PC-3 (cell line): ENCODE data around the gene NOM1. TPM values are rescaled to one million over a fixed set of nuclear protein-coding genes. Genes with fewer than 3 reads are reported as not detected.

Experiments used
- ATAC-seq: fragments of 200-7000 bp; cut with Tn5 transposase; 2 replicates; pipeline ENCODE4 v1.9.1; 2020; ENCODE audit warnings: mild to moderate bottlenecking, moderate library complexity
- BruUV-seq: library from RNA; stranded (reverse); fragments of 400-500 nt; replicated peaks from 2 replicates; lab custom pipeline; 2021; lab: Mats Ljungman, UMichigan
- CTCF ChIA-PET: fragments of 300-600 bp; sonication (Branson Sonifier 250); formaldehyde crosslinking; loops from one replicate; lab custom pipeline; 2022; ENCODE audit warnings: antibody characterized with exemption; lab: Charles Lee
- POLR2A ChIA-PET: fragments of 300-600 bp; sonication (Branson Sonifier 250); formaldehyde crosslinking; loops from one replicate; lab custom pipeline; 2022; ENCODE audit warnings: antibody characterized with exemption; ENCODE audit not compliant: unreplicated experiment; lab: Charles Lee
- DNase-seq: peaks from one replicate; pipeline ENCODE4 v3.0.0-alpha.2; 2015
- H2AFZ ChIP-seq: fragments of 300-600 bp; sonication (generic); 2 replicates; pipeline ENCODE4 v1.6.0; 2016; ENCODE audit warnings: antibody characterized with exemption, low read length
- H3F3A ChIP-seq: fragments of 300-600 bp; sonication (generic); one replicate; pipeline ENCODE4 v1.6.0; 2017; ENCODE audit warnings: antibody characterized with exemption, low read length, control low read depth, mild to moderate bottlenecking; ENCODE audit not compliant: unreplicated experiment
- H3K27ac ChIP-seq: fragments of 300-600 bp; sonication (generic); 2 replicates; pipeline ENCODE4 v1.5.1; 2016; ENCODE audit warnings: mild to moderate bottlenecking, low read length
- H3K27me3 ChIP-seq: fragments of 300-600 bp; sonication (generic); 2 replicates; pipeline ENCODE4 v1.6.1; 2016; ENCODE audit warnings: low read length, mixed read lengths
- H3K36me3 ChIP-seq: fragments of 300-600 bp; sonication (generic); 2 replicates; pipeline ENCODE4 v1.6.1; 2016; ENCODE audit warnings: low read depth, mixed run types, low read length, mixed read lengths
- H3K4me1 ChIP-seq: fragments of 300-600 bp; sonication (generic); 2 replicates; pipeline ENCODE4 v1.5.1; 2016; ENCODE audit warnings: low read length; ENCODE audit not compliant: insufficient read depth
- H3K4me2 ChIP-seq: fragments of 300-600 bp; sonication (generic); 2 replicates; pipeline ENCODE4 v1.6.0; 2016; ENCODE audit warnings: low read length
- H3K4me3 ChIP-seq: fragments of 300-600 bp; sonication (generic); 2 replicates; pipeline ENCODE4 v1.5.1; 2016; ENCODE audit warnings: mild to moderate bottlenecking, low read length, mixed read lengths
- H3K79me2 ChIP-seq: fragments of 300-600 bp; sonication (generic); 2 replicates; pipeline ENCODE4 v1.6.1; 2017; ENCODE audit warnings: low read length, mixed read lengths
- H3K9ac ChIP-seq: fragments of 300-600 bp; sonication (generic); 2 replicates; pipeline ENCODE4 v1.6.0; 2016; ENCODE audit warnings: mild to moderate bottlenecking, low read length
- H3K9me2 ChIP-seq: fragments of 300-600 bp; sonication (generic); replicated peaks from 2 replicates; pipeline ENCODE4 v1.6.1; 2016; ENCODE audit warnings: mixed run types, low read length, mixed read lengths
- H3K9me3 ChIP-seq: fragments of 300-600 bp; sonication (generic); 2 replicates; pipeline ENCODE4 v1.6.1; 2016; ENCODE audit warnings: low read length, mixed read lengths
- H4K20me1 ChIP-seq: fragments of 300-600 bp; sonication (generic); 2 replicates; pipeline ENCODE4 v1.6.1; 2016; ENCODE audit warnings: low read length, mixed read lengths
- EZH2 ChIP-seq: fragments of 300-600 bp; sonication (generic); IDR thresholded peaks from one replicate; pipeline ENCODE4 v1.6.1; 2017; ENCODE audit warnings: antibody characterized with exemption, mild to moderate bottlenecking, low read length; ENCODE audit not compliant: unreplicated experiment
- EZH2phosphoT487 ChIP-seq: fragments of 300-600 bp; sonication (generic); IDR thresholded peaks from 2 replicates; pipeline ENCODE4 v1.6.1; 2018; ENCODE audit warnings: mild to moderate bottlenecking, antibody characterized with exemption, low read length, borderline replicate concordance
- intact Hi-C: fragments of 100-400 bp; cut with micrococcal nuclease; formaldehyde crosslinking; loops from 2 replicates; pipeline ENCODE4 v1.9.0; 2023
- total RNA-seq: library from RNA; depleted of rRNA; stranded (reverse); fragments of >200 nt; gene quantifications from 2 replicates; pipeline ENCODE4 v1.2.3, GENCODE V29; 2014
- TF ChIP-seq, protein P1 (sequence below): fragments of 300-600 bp; sonication (generic); conservative IDR thresholded peaks from 2 replicates; pipeline ENCODE4 v1.5.1; 2017; ENCODE audit warnings: antibody characterized with exemption, low read depth, mild to moderate bottlenecking, low read length

Gene NOM1
- total RNA-seq, 1 experiment from 2014 or later = 17.7 TPM

DNA sequence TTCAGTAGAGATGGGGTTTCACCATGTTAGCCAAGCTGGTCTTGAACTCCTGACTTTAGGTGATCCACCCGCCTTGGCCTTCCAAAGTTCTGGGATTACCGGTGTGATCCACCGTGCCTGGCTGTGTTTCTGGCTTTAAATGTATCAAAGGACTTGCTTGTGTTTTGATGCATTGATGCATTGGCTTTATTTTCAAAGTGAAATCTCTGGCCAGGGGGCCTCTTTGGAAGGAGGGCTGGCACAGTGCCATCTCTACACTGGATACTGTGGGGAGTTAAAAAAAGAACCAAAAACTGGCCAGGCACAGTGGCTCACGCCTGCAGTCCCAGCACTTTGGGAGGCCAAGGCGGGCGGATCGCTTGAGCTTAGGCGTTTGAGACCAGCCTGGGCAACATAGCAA lies 44.9 kb downstream of the NOM1 start:
- intact Hi-C loops = no loop called here
- Histone ChIP-seq H3K27ac (no peak overlapping the region), H3K79me2 (no peaks in the 10 kb centered on the region), H3K9ac (no peak overlapping the region), H3F3A (no peaks in the 10 kb centered on the region), H3K4me3 (no peak overlapping the region), H4K20me1 (no peaks in the 10 kb centered on the region), H3K36me3 (no peaks in the 10 kb centered on the region), H3K9me3 (no peaks in the 10 kb centered on the region), H3K27me3 (no peaks in the 10 kb centered on the region; the same call in 1 of the 2 replicates), H3K9me2 (no peaks in the 10 kb centered on the region), H3K4me2 (no peak overlapping the region), H3K4me1 (no peaks in the 10 kb centered on the region), H2AFZ (no peak overlapping the region)
- TF ChIP-seq, protein P1, sequence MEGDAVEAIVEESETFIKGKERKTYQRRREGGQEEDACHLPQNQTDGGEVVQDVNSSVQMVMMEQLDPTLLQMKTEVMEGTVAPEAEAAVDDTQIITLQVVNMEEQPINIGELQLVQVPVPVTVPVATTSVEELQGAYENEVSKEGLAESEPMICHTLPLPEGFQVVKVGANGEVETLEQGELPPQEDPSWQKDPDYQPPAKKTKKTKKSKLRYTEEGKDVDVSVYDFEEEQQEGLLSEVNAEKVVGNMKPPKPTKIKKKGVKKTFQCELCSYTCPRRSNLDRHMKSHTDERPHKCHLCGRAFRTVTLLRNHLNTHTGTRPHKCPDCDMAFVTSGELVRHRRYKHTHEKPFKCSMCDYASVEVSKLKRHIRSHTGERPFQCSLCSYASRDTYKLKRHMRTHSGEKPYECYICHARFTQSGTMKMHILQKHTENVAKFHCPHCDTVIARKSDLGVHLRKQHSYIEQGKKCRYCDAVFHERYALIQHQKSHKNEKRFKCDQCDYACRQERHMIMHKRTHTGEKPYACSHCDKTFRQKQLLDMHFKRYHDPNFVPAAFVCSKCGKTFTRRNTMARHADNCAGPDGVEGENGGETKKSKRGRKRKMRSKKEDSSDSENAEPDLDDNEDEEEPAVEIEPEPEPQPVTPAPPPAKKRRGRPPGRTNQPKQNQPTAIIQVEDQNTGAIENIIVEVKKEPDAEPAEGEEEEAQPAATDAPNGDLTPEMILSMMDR = no peak
- TF ChIP-seq EZH2phosphoT487 = no peak
- no peak for TF ChIP-seq EZH2
- BruUV-seq = no TSS peak
- DNase-seq = no peak
- no peak for ATAC-seq
- POLR2A ChIA-PET = no interaction called here
- CTCF ChIA-PET = no interaction called here

DNA sequence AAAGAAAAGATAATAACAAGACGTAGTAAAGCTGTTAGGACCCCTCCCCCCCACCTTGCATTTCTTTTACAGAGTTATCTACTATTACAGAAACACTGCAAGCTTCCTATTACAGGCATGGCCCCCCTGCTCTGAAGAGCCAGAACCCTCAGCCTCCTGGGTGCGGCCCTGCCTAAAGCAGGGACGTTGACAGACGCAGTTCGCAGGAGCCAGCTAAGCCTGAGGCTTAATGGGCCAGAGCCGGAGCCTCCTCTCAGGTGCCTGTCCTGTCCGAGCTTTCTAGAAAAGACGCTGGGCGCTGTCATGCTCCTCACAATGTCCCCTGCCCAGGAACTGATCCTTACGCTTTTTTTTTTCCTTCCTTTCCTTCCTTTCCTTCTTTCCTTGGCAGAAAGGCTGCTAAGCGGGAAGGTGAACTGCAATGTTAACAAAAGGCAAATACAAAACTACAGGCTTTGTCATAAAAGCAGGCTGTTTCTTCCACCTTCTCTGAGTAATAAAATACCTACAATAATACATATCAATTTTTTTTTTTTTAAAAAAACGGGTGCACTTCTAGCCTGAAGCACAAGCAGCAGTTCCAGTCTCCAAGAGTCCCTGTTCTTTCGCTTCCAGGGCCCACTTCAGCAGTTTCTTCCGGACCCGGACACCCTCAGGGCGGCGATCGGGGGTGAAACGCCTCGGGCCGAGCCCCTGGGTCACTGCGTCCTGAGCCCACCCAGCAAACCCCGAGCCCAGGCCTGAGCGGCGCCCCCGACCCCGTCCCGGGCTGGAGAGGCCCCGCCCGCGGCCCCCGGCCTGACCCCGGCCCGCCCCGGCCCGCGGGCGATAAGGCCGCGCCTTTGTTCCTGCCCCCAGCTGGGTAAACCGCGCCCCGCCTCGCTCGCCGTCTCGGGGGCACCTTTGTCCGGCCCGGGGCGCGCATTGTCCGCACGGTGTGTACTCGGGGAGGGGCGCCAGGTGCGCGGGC lies 49.8 kb downstream of the NOM1 start:
- Histone ChIP-seq H4K20me1 (no peaks in the 10 kb centered on the region), H3K4me3 (peak overlapping the region; percentile 67; the same call in 1 of the 2 replicates), H3F3A (no peaks in the 10 kb centered on the region), H2AFZ (peak overlapping the region; percentile 38; the same call in 1 of the 2 replicates), H3K9ac (no peak overlapping the region), H3K4me1 (no peaks in the 10 kb centered on the region), H3K27me3 (peaks cover 27% of the 10 kb centered on the region), H3K36me3 (no peaks in the 10 kb centered on the region), H3K4me2 (peak overlapping the region; percentile 88), H3K9me2 (no peaks in the 10 kb centered on the region), H3K27ac (no peak overlapping the region), H3K9me3 (no peaks in the 10 kb centered on the region), H3K79me2 (no peaks in the 10 kb centered on the region)
- DNase-seq (no peak), ATAC-seq (peak; percentile 11; the same call in 1 of the 2 replicates)
- intact Hi-C loops = no loop called here
- ChIA-PET POLR2A (no interaction called here), CTCF (no interaction called here)
- no TSS peak for BruUV-seq
- TF ChIP-seq, protein P1 = no peak
